PC-9 (cell line): ENCODE measurements around the gene CDK6. TPM values are rescaled to one million over a fixed set of nuclear protein-coding genes. Genes with fewer than 3 reads are reported as not detected.

Experiments used
- BruUV-seq: library from RNA; stranded (reverse); fragments of 400-500 nt; replicated peaks from 2 replicates; lab custom pipeline; 2021; lab: Mats Ljungman, UMichigan
- CTCF ChIA-PET: fragments of 300-600 bp; sonication (Branson Sonifier 250); formaldehyde crosslinking; loops from one replicate; lab custom pipeline; 2022; ENCODE audit warnings: antibody characterized with exemption; lab: Charles Lee
- POLR2A ChIA-PET: fragments of 300-600 bp; sonication (Branson Sonifier 250); formaldehyde crosslinking; loops from one replicate; lab custom pipeline; 2022; ENCODE audit warnings: antibody characterized with exemption; ENCODE audit not compliant: unreplicated experiment; lab: Charles Lee
- DNase-seq, 2 experiments: peaks; one replicate each; pipeline versions ENCODE4 v3.0.0 to v3.0.0-alpha.2; 2015 to 2022; ENCODE audit warnings: mixed read lengths in 1 of 2
- H2AFZ ChIP-seq: fragments of 200-600 bp; sonication (generic); 2 replicates; pipeline ENCODE4 v1.8.1; 2017; ENCODE audit warnings: antibody characterized with exemption
- H3F3A ChIP-seq: fragments of 200-600 bp; sonication (generic); 2 replicates; pipeline ENCODE4 v1.8.1; 2017; ENCODE audit warnings: antibody characterized with exemption, mild to moderate bottlenecking, low read depth; ENCODE audit not compliant: insufficient read depth
- H3K27ac ChIP-seq: fragments of 200-600 bp; sonication (generic); 2 replicates; pipeline ENCODE4 v1.6.1; 2016; ENCODE audit warnings: mixed run types
- H3K27me3 ChIP-seq: fragments of 200-600 bp; sonication (generic); 2 replicates; pipeline ENCODE4 v1.6.1; 2016; ENCODE audit warnings: low read depth, mixed run types; ENCODE audit not compliant: insufficient read depth
- H3K36me3 ChIP-seq: fragments of 200-600 bp; sonication (generic); 2 replicates; pipeline ENCODE4 v1.6.1; 2016; ENCODE audit warnings: low read depth, mixed run types
- H3K4me1 ChIP-seq: fragments of 200-600 bp; sonication (generic); replicated peaks from 2 replicates; pipeline ENCODE4 v1.6.1; 2016; ENCODE audit warnings: mixed run types; ENCODE audit not compliant: insufficient read depth
- H3K4me2 ChIP-seq: fragments of 200-600 bp; sonication (generic); 2 replicates; pipeline ENCODE4 v1.6.1; 2017; ENCODE audit warnings: mixed run types
- H3K4me3 ChIP-seq: fragments of 200-600 bp; sonication (generic); 2 replicates; pipeline ENCODE4 v1.6.1; 2016; ENCODE audit warnings: mixed run types
- H3K79me2 ChIP-seq: fragments of 200-600 bp; sonication (generic); 2 replicates; pipeline ENCODE4 v1.6.1; 2017; ENCODE audit warnings: low read depth, mixed run types
- H3K9me2 ChIP-seq: fragments of 200-600 bp; sonication (generic); 2 replicates; pipeline ENCODE4 v1.8.1; 2017; ENCODE audit warnings: mild to moderate bottlenecking; ENCODE audit not compliant: insufficient read depth
- H3K9me3 ChIP-seq: fragments of 200-600 bp; sonication (generic); 2 replicates; pipeline ENCODE4 v1.8.1; 2016; ENCODE audit warnings: low read depth; ENCODE audit not compliant: insufficient read depth
- H4K20me1 ChIP-seq: fragments of 200-600 bp; sonication (generic); 2 replicates; pipeline ENCODE4 v1.8.1; 2017; ENCODE audit not compliant: insufficient read depth
- CTCF ChIP-seq: fragments of 200-600 bp; sonication (generic); conservative IDR thresholded peaks from 2 replicates; pipeline ENCODE4 v1.6.1; 2017; ENCODE audit warnings: mixed run types, antibody characterized with exemption, mild to moderate bottlenecking, moderate library complexity
- EZH2 ChIP-seq: fragments of 200-600 bp; sonication (generic); IDR thresholded peaks from 2 replicates; pipeline ENCODE4 v1.8.0; 2017; ENCODE audit warnings: antibody characterized with exemption, low read depth
- intact Hi-C: fragments of 100-400 bp; cut with micrococcal nuclease; formaldehyde crosslinking; loops from one replicate; pipeline ENCODE4 v1.10.0; 2022; ENCODE audit not compliant: unreplicated experiment
- total RNA-seq: library from RNA; stranded (reverse); gene quantifications from 2 replicates; pipeline ENCODE4 v1.2.3, GENCODE V29; 2021

The CDK6 gene
- total RNA-seq, 1 experiment from 2014 or later = 49.5 TPM

DNA sequence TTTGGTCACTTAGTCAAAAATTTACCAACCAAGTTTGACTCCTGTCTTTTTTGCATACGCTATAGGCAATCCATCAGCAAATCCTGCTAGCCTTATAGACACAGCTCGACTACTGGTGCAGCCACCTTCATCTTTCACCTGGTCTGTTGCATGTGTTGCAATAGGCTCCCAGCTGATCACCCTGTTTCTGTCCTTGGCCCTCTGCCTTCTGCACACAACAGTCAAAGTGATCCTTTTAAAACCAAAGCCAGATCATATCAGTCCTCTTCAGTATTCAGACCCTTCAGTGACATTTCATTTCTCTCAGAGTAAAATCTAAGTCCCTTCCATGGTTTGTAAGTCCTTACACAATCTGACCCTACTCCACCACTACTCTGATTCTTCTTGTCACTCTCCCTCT lies 10.9 kb upstream of the CDK6 start:
- H4K20me1 ChIP-seq = no peaks in the 10 kb centered on the region
- no TSS peak for BruUV-seq
- TF ChIP-seq CTCF = no peak
- TF ChIP-seq EZH2 = no peak
- H3K9me3 ChIP-seq = no peaks in the 10 kb centered on the region; the same call in 1 of the 2 replicates
- DNase-seq = no peak
- H3K36me3 ChIP-seq = no peaks in the 10 kb centered on the region
- intact Hi-C loops = no loop called here
- H3K27me3 ChIP-seq = no peaks in the 10 kb centered on the region
- H3K4me1 ChIP-seq = no peaks in the 10 kb centered on the region
- H3K27ac ChIP-seq = no peak overlapping the region
- H3K4me2 ChIP-seq = no peak overlapping the region
- H3F3A ChIP-seq = no peaks in the 10 kb centered on the region
- no peak overlapping the region for H3K4me3 ChIP-seq
- ChIA-PET CTCF (no interaction called here), POLR2A (no interaction called here)
- no peak overlapping the region for H2AFZ ChIP-seq
- no peaks in the 10 kb centered on the region for H3K9me2 ChIP-seq
- no peaks in the 10 kb centered on the region for H3K79me2 ChIP-seq

DNA sequence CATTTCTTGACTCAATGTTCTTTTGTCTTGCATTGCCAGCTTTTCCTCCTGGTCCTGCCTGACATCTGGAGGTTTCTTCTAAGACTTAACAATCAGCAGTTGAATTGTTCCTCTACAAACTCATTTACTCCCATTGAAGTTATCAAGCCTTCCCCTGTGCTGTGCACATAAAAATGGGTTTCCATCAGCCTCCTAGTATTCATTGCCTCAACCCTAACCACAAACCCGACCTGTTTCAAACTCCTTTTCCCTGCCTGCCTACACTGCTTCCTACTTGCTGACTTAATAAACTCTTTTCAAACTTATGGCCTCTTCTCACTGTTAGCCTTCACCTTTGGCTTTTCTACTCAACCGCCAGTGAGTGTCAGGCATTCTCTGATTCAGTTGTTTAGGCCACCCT lies 9.4 kb upstream of the CDK6 start:
- Histone ChIP-seq H3K27ac (no peak overlapping the region), H3K36me3 (no peaks in the 10 kb centered on the region), H3K9me2 (no peaks in the 10 kb centered on the region), H3K4me2 (no peak overlapping the region), H3K4me1 (no peaks in the 10 kb centered on the region), H2AFZ (no peak overlapping the region), H3K27me3 (no peaks in the 10 kb centered on the region), H3K4me3 (no peak overlapping the region), H3K79me2 (no peaks in the 10 kb centered on the region), H4K20me1 (no peaks in the 10 kb centered on the region), H3K9me3 (no peaks in the 10 kb centered on the region; the same call in 1 of the 2 replicates), H3F3A (no peaks in the 10 kb centered on the region)
- intact Hi-C loops = no loop called here
- ChIA-PET CTCF (no interaction called here), POLR2A (no interaction called here)
- no TSS peak for BruUV-seq
- no peak for DNase-seq
- no peak for TF ChIP-seq EZH2

DNA sequence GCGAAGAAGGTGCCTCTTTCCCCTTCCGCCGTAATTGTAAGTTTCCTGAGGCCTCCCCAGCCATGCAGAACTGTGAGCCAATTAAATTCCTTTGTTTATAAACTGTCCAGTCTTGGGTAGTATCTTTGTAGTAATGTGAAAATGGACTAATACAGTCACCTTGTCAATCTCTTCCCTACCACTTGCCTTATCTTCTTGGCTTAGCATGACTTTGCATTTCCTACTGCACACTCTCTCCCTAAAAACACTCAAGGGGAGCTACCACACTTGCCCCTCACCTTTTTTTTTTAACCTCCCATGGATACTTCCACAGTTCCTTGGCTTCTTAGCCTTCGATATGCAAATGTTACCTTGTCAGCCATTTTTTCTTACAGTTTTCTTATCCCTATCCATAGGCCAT lies 7.4 kb upstream of the CDK6 start:
- Histone ChIP-seq H3K4me3 (no peak overlapping the region), H3K36me3 (no peaks in the 10 kb centered on the region), H3K27me3 (no peaks in the 10 kb centered on the region), H3K9me2 (no peaks in the 10 kb centered on the region), H3F3A (no peaks in the 10 kb centered on the region), H3K9me3 (no peaks in the 10 kb centered on the region), H3K27ac (no peak overlapping the region), H3K4me1 (no peaks in the 10 kb centered on the region), H4K20me1 (no peaks in the 10 kb centered on the region), H2AFZ (no peak overlapping the region), H3K79me2 (no peaks in the 10 kb centered on the region), H3K4me2 (no peak overlapping the region)
- TF ChIP-seq CTCF (no peak), EZH2 (no peak)
- no TSS peak for BruUV-seq
- ChIA-PET POLR2A (no interaction called here), CTCF (no interaction called here)
- intact Hi-C loops = no loop called here
- DNase-seq = no peak
